Sigmoid colon (tissue), 3 donors: ENCODE results near the gene TRAF4.

ENCODE experiments used
- CTCF ChIP-seq, 4 experiments: fragments of 450-650 bp in 3 of 4; fragments of 200-600 bp in 1 of 4; IDR thresholded peaks; one replicate each; pipeline ENCODE4 v1.5.1; 2016 to 2019; ENCODE audit warnings: antibody characterized with exemption in 4 of 4, mild to moderate bottlenecking in 3 of 4, moderate library complexity in 2 of 4
- POLR2A ChIP-seq, 2 donors: fragments of 450-650 bp; IDR thresholded peaks; one replicate each; pipeline ENCODE4 v1.6.1; 2016; ENCODE audit warnings: antibody characterized with exemption in 2 of 2, mild to moderate bottlenecking in 2 of 2, moderate library complexity in 2 of 2

GRCh38 chr17:28720247-28720996 is 23.4 kb upstream of the TRAF4 start:
- TF ChIP-seq CTCF (IDR thresholded peaks at IDR 0.05) (peak in 1 of 4 experiments; percentile 6), POLR2A (IDR thresholded peaks at IDR 0.05) (no peak)
